Measurements from ENCODE around the gene TRPC4AP.

Gene TRPC4AP

DNA sequence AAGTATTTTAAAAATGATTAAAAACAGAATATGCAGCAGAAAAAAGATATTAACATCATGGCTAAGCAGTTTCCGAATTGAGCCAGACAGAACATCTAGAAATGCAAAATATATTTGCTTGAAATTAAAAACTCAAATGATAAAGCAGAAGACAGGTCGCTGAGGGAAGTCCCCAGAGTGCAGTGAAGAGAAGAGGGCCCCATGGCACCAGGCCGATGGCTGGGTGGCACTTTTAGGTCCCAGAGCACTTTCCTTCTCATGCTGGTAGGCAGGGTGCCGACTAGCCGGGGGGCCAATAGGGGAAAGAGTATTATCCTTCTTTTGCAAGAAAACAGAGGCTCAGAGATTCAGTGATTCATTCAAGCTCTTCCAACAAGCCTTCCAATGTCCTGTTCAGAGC is 78.1 kb downstream of the TRPC4AP start:
- Histone ChIP-seq H3K9ac (ENCODE audit: insufficient read length, low read depth) (no peak overlapping the region), H3K36me3 (ENCODE audit: insufficient read depth, insufficient read length, low read length) (peaks cover 88% of the 10 kb centered on the region), H3K9me3 (ENCODE audit: insufficient read depth, low read length) (no peaks in the 10 kb centered on the region), H3K27me3 (ENCODE audit: insufficient read depth, insufficient read length) (no peaks in the 10 kb centered on the region), H3K4me3 (ENCODE audit: insufficient read length, low read depth) (no peak overlapping the region), H3K4me1 (ENCODE audit: insufficient read depth, insufficient read length) (peaks cover 7% of the 10 kb centered on the region)
- no peak for TF ChIP-seq SUZ12 (IDR thresholded peaks at IDR 0.05; ENCODE audit: extremely low read depth, insufficient read depth, insufficient read length)
- TF ChIP-seq ZNF274 (IDR thresholded peaks at IDR 0.05; ENCODE audit: low read depth, low read length): no peak
- no peak for TF ChIP-seq YY1 (IDR thresholded peaks at IDR 0.05; ENCODE audit: insufficient read depth, insufficient read length)
- no peak for DNase-seq (ENCODE audit: low read depth, low spot score)

- Histone ChIP-seq H3K36me3 (ENCODE audit: insufficient read depth, insufficient read length, low read length) (peaks cover 88% of the 10 kb centered on the region), H3K9ac (ENCODE audit: insufficient read length, low read depth) (no peak overlapping the region), H3K4me3 (ENCODE audit: insufficient read length, low read depth) (no peak overlapping the region), H3K27me3 (ENCODE audit: insufficient read depth, insufficient read length) (no peaks in the 10 kb centered on the region), H3K4me1 (ENCODE audit: insufficient read depth, insufficient read length) (peaks cover 7% of the 10 kb centered on the region), H3K9me3 (ENCODE audit: insufficient read depth, low read length) (no peaks in the 10 kb centered on the region)
- TF ChIP-seq ZNF274 (IDR thresholded peaks at IDR 0.05; ENCODE audit: low read depth, low read length): no peak
- no peak for DNase-seq (ENCODE audit: low read depth, low spot score)
These were observed 78.9 kb downstream of the TRPC4AP start for GRCh38 chr20:35013421-35014411.

DNA sequence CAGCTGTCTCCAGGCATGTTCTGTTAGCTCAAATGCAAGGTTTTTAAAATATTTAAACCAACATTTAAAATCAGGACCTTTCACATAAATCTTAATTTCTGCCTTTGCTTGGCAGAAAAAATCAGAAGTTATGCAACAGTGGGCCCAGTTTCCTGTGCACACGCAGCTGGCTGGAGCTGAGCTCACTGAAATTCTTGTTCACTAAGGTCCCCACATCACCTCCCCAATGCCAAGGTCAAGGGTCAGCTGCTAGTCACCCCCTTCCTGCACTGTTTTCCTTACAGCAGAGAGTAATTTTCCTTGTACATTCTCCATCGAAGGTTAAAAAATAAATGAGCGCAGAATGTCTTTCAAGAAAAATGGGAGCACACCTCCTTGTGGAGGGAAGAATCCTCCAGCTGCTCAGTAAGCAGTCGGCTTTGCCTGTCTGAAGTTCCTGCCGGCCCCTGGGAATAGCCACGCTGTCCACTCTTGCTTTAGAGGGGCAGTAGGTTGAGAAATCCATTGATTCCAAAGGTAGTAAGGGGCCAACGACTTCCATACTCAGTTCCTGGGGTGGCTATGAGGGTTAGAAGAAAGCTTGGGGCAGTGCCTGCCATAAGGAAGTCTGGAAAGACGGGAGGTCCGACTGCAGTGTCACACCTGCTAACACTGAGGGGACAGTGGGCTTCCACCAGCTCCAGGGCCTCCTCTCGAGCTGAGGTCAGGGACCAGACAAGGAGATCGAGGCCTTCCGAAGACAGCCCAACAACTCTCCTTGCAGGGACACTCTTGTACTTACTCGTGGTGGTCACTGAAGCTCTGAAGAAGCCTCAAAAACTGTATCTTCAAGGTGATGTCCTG is 80.2 kb downstream of the TRPC4AP start:
- Histone ChIP-seq H3K4me1 (ENCODE audit: insufficient read depth, insufficient read length) (peaks cover 7% of the 10 kb centered on the region), H3K27me3 (ENCODE audit: insufficient read depth, insufficient read length) (no peaks in the 10 kb centered on the region), H3K9ac (ENCODE audit: insufficient read length, low read depth) (no peak overlapping the region), H3K4me3 (ENCODE audit: insufficient read length, low read depth) (no peak overlapping the region), H3K36me3 (ENCODE audit: insufficient read depth, insufficient read length, low read length) (peaks cover 91% of the 10 kb centered on the region), H3K9me3 (ENCODE audit: insufficient read depth, low read length) (no peaks in the 10 kb centered on the region)
- no peak for DNase-seq (ENCODE audit: low read depth, low spot score)
- no peak for TF ChIP-seq YY1 (IDR thresholded peaks at IDR 0.05; ENCODE audit: insufficient read depth, insufficient read length)
- no peak for TF ChIP-seq ZNF274 (IDR thresholded peaks at IDR 0.05; ENCODE audit: low read depth, low read length)
- no peak for TF ChIP-seq SUZ12 (IDR thresholded peaks at IDR 0.05; ENCODE audit: extremely low read depth, insufficient read depth, insufficient read length)

DNA sequence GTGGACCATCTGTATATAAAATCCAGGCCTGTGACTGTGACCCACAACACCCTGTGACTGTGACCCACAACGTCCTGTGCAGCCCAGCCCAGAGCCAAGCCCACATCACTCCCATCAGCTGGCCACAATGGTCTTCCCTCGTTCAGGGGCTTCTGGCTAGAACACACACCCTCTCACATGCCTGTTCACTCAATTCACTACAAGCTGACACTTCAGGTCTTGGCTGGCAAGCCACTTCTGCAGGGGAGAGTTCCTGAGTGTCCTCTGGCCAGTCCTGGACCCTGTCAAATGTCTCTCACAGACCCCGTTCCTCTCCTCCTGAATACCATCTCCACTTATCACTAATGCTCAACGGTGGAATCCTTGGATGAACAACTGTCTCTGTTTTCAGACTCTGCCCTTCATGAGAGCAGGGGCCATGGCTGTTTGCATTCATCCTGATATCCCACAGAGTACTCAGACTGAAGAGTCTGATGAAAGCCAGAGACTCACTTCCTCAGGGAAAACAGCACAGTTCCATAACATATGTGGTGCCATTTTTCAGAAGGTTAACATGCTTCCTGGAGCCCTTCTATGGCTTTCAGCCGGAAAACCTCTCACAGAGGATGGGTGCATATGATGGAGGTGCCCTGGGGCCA is 80.9 kb downstream of the TRPC4AP start:
- TF ChIP-seq YY1 (IDR thresholded peaks at IDR 0.05; ENCODE audit: insufficient read depth, insufficient read length): no peak
- no peak for TF ChIP-seq SUZ12 (IDR thresholded peaks at IDR 0.05; ENCODE audit: extremely low read depth, insufficient read depth, insufficient read length)
- TF ChIP-seq ZNF274 (IDR thresholded peaks at IDR 0.05; ENCODE audit: low read depth, low read length): no peak
- H3K4me3 ChIP-seq (ENCODE audit: insufficient read length, low read depth): no peak overlapping the region
- H3K9ac ChIP-seq (ENCODE audit: insufficient read length, low read depth): no peak overlapping the region
- no peak for DNase-seq (ENCODE audit: low read depth, low spot score)
- no peaks in the 10 kb centered on the region for H3K9me3 ChIP-seq (ENCODE audit: insufficient read depth, low read length)
- peaks cover 7% of the 10 kb centered on the region for H3K4me1 ChIP-seq (ENCODE audit: insufficient read depth, insufficient read length)
- peaks cover 92% of the 10 kb centered on the region for H3K36me3 ChIP-seq (ENCODE audit: insufficient read depth, insufficient read length, low read length)
- H3K27me3 ChIP-seq (ENCODE audit: insufficient read depth, insufficient read length): no peaks in the 10 kb centered on the region

GRCh38 chr20:35010405-35011192 is 82.0 kb downstream of the TRPC4AP start:
- peak overlapping the region; percentile 24 for H3K9ac ChIP-seq (ENCODE audit: insufficient read length, low read depth)
- H3K27me3 ChIP-seq (ENCODE audit: insufficient read depth, insufficient read length): no peaks in the 10 kb centered on the region
- TF ChIP-seq SUZ12 (IDR thresholded peaks at IDR 0.05; ENCODE audit: extremely low read depth, insufficient read depth, insufficient read length) (no peak), YY1 (IDR thresholded peaks at IDR 0.05; ENCODE audit: insufficient read depth, insufficient read length) (no peak), ZNF274 (IDR thresholded peaks at IDR 0.05; ENCODE audit: low read depth, low read length) (no peak)
- H3K36me3 ChIP-seq (ENCODE audit: insufficient read depth, insufficient read length, low read length): peaks cover 93% of the 10 kb centered on the region
- no peak for DNase-seq (ENCODE audit: low read depth, low spot score)
- no peak overlapping the region for H3K4me3 ChIP-seq (ENCODE audit: insufficient read length, low read depth)
- peaks cover 7% of the 10 kb centered on the region for H3K4me1 ChIP-seq (ENCODE audit: insufficient read depth, insufficient read length)
- H3K9me3 ChIP-seq (ENCODE audit: insufficient read depth, low read length): no peaks in the 10 kb centered on the region

- DNase-seq (ENCODE audit: low read depth, low spot score): no peak
- no peaks in the 10 kb centered on the region for H3K27me3 ChIP-seq (ENCODE audit: insufficient read depth, insufficient read length)
- no peak overlapping the region for H3K4me3 ChIP-seq (ENCODE audit: insufficient read length, low read depth)
- H3K9me3 ChIP-seq (ENCODE audit: insufficient read depth, low read length): no peaks in the 10 kb centered on the region
- TF ChIP-seq YY1 (IDR thresholded peaks at IDR 0.05; ENCODE audit: insufficient read depth, insufficient read length): no peak
- no peak for TF ChIP-seq ZNF274 (IDR thresholded peaks at IDR 0.05; ENCODE audit: low read depth, low read length)
- no peak for TF ChIP-seq SUZ12 (IDR thresholded peaks at IDR 0.05; ENCODE audit: extremely low read depth, insufficient read depth, insufficient read length)
- peaks cover 94% of the 10 kb centered on the region for H3K36me3 ChIP-seq (ENCODE audit: insufficient read depth, insufficient read length, low read length)
- no peak overlapping the region for H3K9ac ChIP-seq (ENCODE audit: insufficient read length, low read depth)
- H3K4me1 ChIP-seq (ENCODE audit: insufficient read depth, insufficient read length): peaks cover 6% of the 10 kb centered on the region
These were observed 82.8 kb downstream of the TRPC4AP start for GRCh38 chr20:35009665-35010328.

Data from NT2/D1 (cell line).